C4-2B (cell line): ENCODE measurements around the gene SRF.
A peak's percentile ranks its signal among the peaks of the same experiment; 100 is the strongest.
"Not testable (repeated sequence)": the region's sequence is repeated elsewhere in the genome, so short reads cannot be mapped to it uniquely, and the experiment has no call there.

Source experiments
- H3K27ac ChIP-seq: fragments of 450-650 bp; 2 replicates; pipeline ENCODE4 v1.5.1; 2017
- CTCF ChIP-seq: fragments of 450-650 bp; conservative IDR thresholded peaks from 2 replicates; pipeline ENCODE4 v1.5.1; 2017; ENCODE audit warnings: mild to moderate bottlenecking
- ZFX ChIP-seq: fragments of 450-650 bp; IDR thresholded peaks from 2 replicates; pipeline ENCODE4 v1.6.1; 2017

The SRF gene

GRCh38 chr6:43127877-43128276 is 43.2 kb upstream of the SRF start:
- no peak for TF ChIP-seq CTCF
- no peak for TF ChIP-seq ZFX
- no peak overlapping the region for H3K27ac ChIP-seq

- TF ChIP-seq CTCF (no peak), ZFX (no peak)
- H3K27ac ChIP-seq: peak overlapping the region; percentile 66
These were observed 42.1 kb upstream of the SRF start for GRCh38 chr6:43128926-43129325.

DNA sequence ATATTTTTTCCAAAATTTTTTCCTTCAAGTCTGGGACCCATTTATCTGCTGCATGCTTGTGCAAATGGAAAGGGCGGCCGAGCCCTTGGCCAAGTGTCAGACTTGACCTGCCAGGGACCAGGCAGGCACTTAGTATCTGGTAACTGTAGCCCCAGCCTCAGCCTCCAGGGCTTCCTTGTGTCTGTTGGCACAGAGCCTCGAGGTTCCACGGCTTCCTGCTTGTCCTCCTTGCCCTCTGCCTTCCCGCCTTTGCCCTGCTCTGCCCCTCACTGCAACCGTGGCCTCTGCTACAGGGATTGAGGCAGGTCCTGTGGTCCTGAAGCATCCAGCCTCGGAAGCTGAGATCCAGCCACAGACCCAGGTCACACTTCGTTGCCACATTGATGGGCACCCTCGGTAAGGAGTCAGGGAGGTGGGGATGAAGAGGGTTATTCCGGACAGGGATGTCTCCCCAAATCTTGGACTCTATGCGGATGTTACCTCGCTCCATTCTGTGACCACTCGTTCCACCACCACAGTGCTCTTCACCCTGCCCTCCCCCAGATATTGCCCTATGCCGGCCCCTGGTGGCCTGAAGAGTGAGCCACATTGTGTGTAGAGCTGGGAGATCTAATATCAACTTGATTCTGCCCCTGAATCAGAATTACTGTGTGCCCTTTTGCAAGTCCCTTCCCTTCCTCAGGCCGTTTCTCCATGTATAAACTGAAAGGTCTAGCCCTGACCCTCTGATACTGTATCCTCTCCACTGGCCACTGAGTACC is 41.5 kb upstream of the SRF start:
- TF ChIP-seq ZFX (no peak), CTCF (peak; percentile 84)
- peak overlapping the region; percentile 66 for H3K27ac ChIP-seq

- TF ChIP-seq ZFX (no peak), CTCF (no peak)
- no peak overlapping the region for H3K27ac ChIP-seq
These were observed 40.6 kb upstream of the SRF start for GRCh38 chr6:43130429-43130828.

DNA sequence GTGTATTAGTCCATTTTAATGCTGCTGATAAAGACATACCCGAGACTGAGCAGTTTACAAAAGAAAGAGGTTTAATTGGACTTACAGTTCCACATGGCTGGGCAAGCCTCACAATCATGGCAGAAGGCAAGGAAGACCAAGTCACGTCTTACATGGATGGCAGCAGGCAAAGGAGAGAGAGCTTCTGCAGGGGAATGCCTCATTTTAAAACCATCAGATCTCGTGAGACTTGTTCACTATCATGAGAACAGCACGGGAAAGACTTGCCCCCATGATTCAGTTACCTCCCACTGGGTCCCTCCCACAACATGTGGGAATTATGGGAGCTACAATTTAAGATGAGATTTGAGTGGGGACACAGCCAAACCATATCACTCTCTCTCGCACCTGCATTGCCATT is 39.7 kb upstream of the SRF start:
- H3K27ac ChIP-seq: not testable (repeated sequence)

GRCh38 chr6:43138267-43138666 is 32.8 kb upstream of the SRF start:
- no peak for TF ChIP-seq ZFX
- TF ChIP-seq CTCF: no peak
- no peak overlapping the region for H3K27ac ChIP-seq

- H3K27ac ChIP-seq: not testable (repeated sequence)
These were observed 31.1 kb upstream of the SRF start for GRCh38 chr6:43139973-43140372.

DNA sequence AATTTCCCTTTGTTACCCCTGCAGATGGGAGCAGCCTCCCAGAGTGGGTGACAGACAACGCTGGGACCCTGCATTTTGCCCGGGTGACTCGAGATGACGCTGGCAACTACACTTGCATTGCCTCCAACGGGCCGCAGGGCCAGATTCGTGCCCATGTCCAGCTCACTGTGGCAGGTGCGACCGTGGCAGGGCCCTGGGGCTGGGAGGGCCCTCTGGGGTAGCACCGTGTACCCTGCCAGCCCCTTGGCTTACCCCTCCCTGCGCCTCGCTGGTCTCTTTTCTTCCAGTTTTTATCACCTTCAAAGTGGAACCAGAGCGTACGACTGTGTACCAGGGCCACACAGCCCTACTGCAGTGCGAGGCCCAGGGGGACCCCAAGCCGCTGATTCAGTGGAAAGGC is 29.4 kb upstream of the SRF start:
- TF ChIP-seq ZFX (no peak), CTCF (no peak)
- no peak overlapping the region for H3K27ac ChIP-seq
